Lower leg skin (tissue), 4 donors: ENCODE measurements around the gene TM2D1. TPM values are rescaled to one million over a fixed set of nuclear protein-coding genes. Genes with fewer than 3 reads are reported as not detected.

Source experiments
- DNase-seq, 2 donors: peaks; one replicate each; pipeline ENCODE4 v3.0.0-alpha.2; 2019; ENCODE audit warnings: low spot score in 2 of 2
- H3K4me3 ChIP-seq: fragments of 200-600 bp; sonication (generic); 2 replicates; pipeline ENCODE4 v1.5.1; 2017; ENCODE audit warnings: mild to moderate bottlenecking, low read depth; ENCODE audit not compliant: poor library complexity, severe bottlenecking
- CTCF ChIP-seq, 3 donors: fragments of 450-650 bp; IDR thresholded peaks; one replicate each; pipeline ENCODE4 v1.5.1; 2016; ENCODE audit warnings: antibody characterized with exemption in 3 of 3, mild to moderate bottlenecking in 3 of 3, moderate library complexity in 2 of 3
- POLR2A ChIP-seq, 2 donors: fragments of 450-650 bp; IDR thresholded peaks; one replicate each; pipeline ENCODE4 v1.6.1; 2016 to 2017; ENCODE audit warnings: antibody characterized with exemption in 2 of 2, mild to moderate bottlenecking in 1 of 2, moderate library complexity in 1 of 2
- WGBS, 2 donors: methylation state at CpG; one replicate each; pipeline ENCODE4 v1.1.5; 2018; 5-methylcytosine and 5-hydroxymethylcytosine counted together
- intact Hi-C: fragments of 100-400 bp; cut with DNase I; formaldehyde crosslinking; loops from one replicate; pipeline ENCODE4 v1.15.0; 2023; ENCODE audit warnings: low total_unique reads
- total RNA-seq, 4 donors: library from RNA; depleted of rRNA; stranded (reverse); fragments of >200 nt; gene quantifications; one replicate each; pipeline ENCODE4 v1.1.0, GENCODE V29; 2016

TM2D1 gene
- 10 to 100 TPM; 44.7 to 55.5 (median 50.0) TPM for total RNA-seq

GRCh38 chr1:61724813-61725694, at the start of gene TM2D1:
TM2D1 (minus strand) TSS chr1:61725141; CDS start chr1:61725120, 21 bp downstream.
- TF ChIP-seq CTCF (IDR thresholded peaks at IDR 0.05) = no peak
- TF ChIP-seq POLR2A (IDR thresholded peaks at IDR 0.05) = peak in 1 of 2 donors; percentile 82
- 0 to 1% methylated on average over 45 of the region's 45 CpGs for WGBS, 2 donors
- intact Hi-C loops = no loop called here
- peak within 1 kb of the TSS; percentile 92 for H3K4me3 ChIP-seq
- DNase-seq = peak; percentile 87 to 97

GRCh38 chr1:61770131-61770530, 45.2 kb upstream of the TM2D1 start:
- intact Hi-C loops = no loop called here
- 96 to 100% methylated on average over 1 of the region's 1 CpG for WGBS, 2 donors
- no peak for DNase-seq
- TF ChIP-seq CTCF (IDR thresholded peaks at IDR 0.05) (no peak), POLR2A (IDR thresholded peaks at IDR 0.05) (no peak)
- H3K4me3 ChIP-seq = no peak overlapping the region

GRCh38 chr1:61757950-61758349, 33.0 kb upstream of the TM2D1 start:
- no peak for DNase-seq
- WGBS, 2 donors = 77 to 84% methylated on average over 2 of the region's 2 CpGs
- intact Hi-C loops = no loop called here
- TF ChIP-seq CTCF (IDR thresholded peaks at IDR 0.05) (no peak), POLR2A (IDR thresholded peaks at IDR 0.05) (no peak)
- no peak overlapping the region for H3K4me3 ChIP-seq

GRCh38 chr1:61756773-61757172, 31.8 kb upstream of the TM2D1 start:
- H3K4me3 ChIP-seq = no peak overlapping the region
- peak in 1 of 2 donors; percentile 21 for DNase-seq
- WGBS, 2 donors = 76 to 78% methylated on average over 3 of the region's 3 CpGs
- TF ChIP-seq CTCF (IDR thresholded peaks at IDR 0.05) (no peak), POLR2A (IDR thresholded peaks at IDR 0.05) (no peak)
- intact Hi-C loops = no loop called here

GRCh38 chr1:61754545-61754944, 29.6 kb upstream of the TM2D1 start:
- WGBS, 2 donors = 78 to 79% methylated on average over 4 of the region's 4 CpGs
- TF ChIP-seq CTCF (IDR thresholded peaks at IDR 0.05) (no peak), POLR2A (IDR thresholded peaks at IDR 0.05) (no peak)
- no peak overlapping the region for H3K4me3 ChIP-seq
- intact Hi-C loops = no loop called here
- no peak for DNase-seq
